ENCODE data around the gene SMPD3. TPM values are rescaled to one million over a fixed set of nuclear protein-coding genes. Genes with fewer than 3 reads are reported as not detected.

The SMPD3 gene
- total RNA-seq, 1 experiment from 2014 or later, result 0.70 TPM

DNA sequence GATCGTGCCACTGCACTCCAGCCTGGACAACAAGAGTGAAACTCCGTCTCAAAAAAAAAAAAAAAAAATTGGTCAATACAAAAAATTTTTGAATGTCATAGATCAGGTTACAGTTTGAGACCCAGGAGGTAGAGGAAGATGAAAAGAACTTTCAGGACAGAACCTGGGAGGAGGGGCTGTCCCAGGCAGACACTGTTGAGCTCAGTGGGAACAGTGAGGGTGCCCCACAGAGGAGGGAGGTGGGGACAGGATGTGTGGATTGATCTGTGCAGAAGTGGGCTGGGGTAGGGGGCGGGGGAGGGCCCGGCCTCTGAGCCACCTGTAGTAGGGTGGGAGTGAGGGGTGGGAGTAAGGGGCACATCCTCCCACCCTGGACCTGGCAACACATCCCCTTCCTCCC is 79.1 kb downstream of the SMPD3 start:
- no peaks in the 10 kb centered on the region for H3K36me3 Mint-ChIP-seq (ENCODE audit: insufficient read depth in 1 of 3, low read depth in 3 of 3)
- Histone ChIP-seq H3K4ac (ENCODE audit: low read depth, low read length) (no peak overlapping the region), H3K23ac (ENCODE audit: insufficient read length, low read depth, low read length) (no peak overlapping the region), H3K79me1 (ENCODE audit: insufficient read depth, low read depth, low read length, poor library complexity, severe bottlenecking) (no peaks in the 10 kb centered on the region), H3K23me2 (ENCODE audit: insufficient read length, low read depth, low read length, poor library complexity, severe bottlenecking) (no peaks in the 10 kb centered on the region), H4K91ac (ENCODE audit: insufficient read length, low read depth, low read length) (no peak overlapping the region), H4K20me1 (ENCODE audit: control insufficient read depth, insufficient read depth, insufficient read length) (no peaks in the 10 kb centered on the region), H2BK15ac (ENCODE audit: low read depth, low read length) (no peak overlapping the region), H3K56ac (ENCODE audit: insufficient read length, low read depth, low read length) (no peak overlapping the region), H2BK120ac (ENCODE audit: low read depth, low read length, poor library complexity, severe bottlenecking) (no peak overlapping the region), H3K27ac (ENCODE audit: insufficient read length, low read depth, low read length) (no peak overlapping the region), H3K18ac (ENCODE audit: insufficient read length, low read depth, low read length) (no peak overlapping the region), H2BK20ac (ENCODE audit: low read depth, low read length, poor library complexity, severe bottlenecking) (no peak overlapping the region), H2AK5ac (ENCODE audit: insufficient read length, low read length) (no peak overlapping the region), H3K4me2 (ENCODE audit: insufficient read depth, insufficient read length, low read length) (no peak overlapping the region), H3K9me3 (ENCODE audit: control insufficient read depth, low read depth, low read length) (no peaks in the 10 kb centered on the region), H2BK12ac (ENCODE audit: insufficient read length, low read depth, low read length) (no peak overlapping the region), H3K4me1 (ENCODE audit: insufficient read depth, low read length) (no peaks in the 10 kb centered on the region), H3K27me3 (ENCODE audit: insufficient read depth, low read length) (no peaks in the 10 kb centered on the region), H3K14ac (ENCODE audit: insufficient read depth, low read length) (no peak overlapping the region), H4K8ac (replicated peaks; ENCODE audit: insufficient read length, low read depth, low read length) (no peak overlapping the region), H2BK5ac (ENCODE audit: insufficient read length, low read length) (no peak overlapping the region), H3K9ac (ENCODE audit: extremely low read depth, insufficient read length, low read length) (no peak overlapping the region), H4K5ac (ENCODE audit: insufficient read length, low read depth, low read length) (no peak overlapping the region), H2AFZ (ENCODE audit: low read length) (no peak overlapping the region), H3K79me2 (ENCODE audit: insufficient read depth, low read length) (no peaks in the 10 kb centered on the region), H3T11ph (ENCODE audit: low read length) (no peak overlapping the region)
- WGBS (ENCODE audit: extremely low coverage, insufficient read length, low lambda C conversion rate), result no CpG with 5 or more reads among the region's 4 CpGs
- peaks cover 16% of the 10 kb centered on the region for H3K27me3 Mint-ChIP-seq (ENCODE audit: low read depth)
- TF ChIP-seq, protein P1, sequence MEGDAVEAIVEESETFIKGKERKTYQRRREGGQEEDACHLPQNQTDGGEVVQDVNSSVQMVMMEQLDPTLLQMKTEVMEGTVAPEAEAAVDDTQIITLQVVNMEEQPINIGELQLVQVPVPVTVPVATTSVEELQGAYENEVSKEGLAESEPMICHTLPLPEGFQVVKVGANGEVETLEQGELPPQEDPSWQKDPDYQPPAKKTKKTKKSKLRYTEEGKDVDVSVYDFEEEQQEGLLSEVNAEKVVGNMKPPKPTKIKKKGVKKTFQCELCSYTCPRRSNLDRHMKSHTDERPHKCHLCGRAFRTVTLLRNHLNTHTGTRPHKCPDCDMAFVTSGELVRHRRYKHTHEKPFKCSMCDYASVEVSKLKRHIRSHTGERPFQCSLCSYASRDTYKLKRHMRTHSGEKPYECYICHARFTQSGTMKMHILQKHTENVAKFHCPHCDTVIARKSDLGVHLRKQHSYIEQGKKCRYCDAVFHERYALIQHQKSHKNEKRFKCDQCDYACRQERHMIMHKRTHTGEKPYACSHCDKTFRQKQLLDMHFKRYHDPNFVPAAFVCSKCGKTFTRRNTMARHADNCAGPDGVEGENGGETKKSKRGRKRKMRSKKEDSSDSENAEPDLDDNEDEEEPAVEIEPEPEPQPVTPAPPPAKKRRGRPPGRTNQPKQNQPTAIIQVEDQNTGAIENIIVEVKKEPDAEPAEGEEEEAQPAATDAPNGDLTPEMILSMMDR (conservative IDR thresholded peaks at IDR 0.05), result no peak
- DNase-seq, result no peak
- no peak overlapping the region for H3K4me3 Mint-ChIP-seq
- peaks cover 19 to 41% of the 10 kb centered on the region in 2 experiments for H3K4me1 Mint-ChIP-seq
- peak overlapping the region in 1 of 3 experiments; percentile 15; a peak in 2 of 7 replicates for H3K27ac Mint-ChIP-seq
- H3K9me3 Mint-ChIP-seq, result no peaks in the 10 kb centered on the region
